Measurements from ENCODE around the gene APBB2. TPM values are rescaled to one million over a fixed set of nuclear protein-coding genes. Genes with fewer than 3 reads are reported as not detected.

Gene APBB2
- total RNA-seq, 1 donor from 2014 or later, result 1.7 TPM

DNA sequence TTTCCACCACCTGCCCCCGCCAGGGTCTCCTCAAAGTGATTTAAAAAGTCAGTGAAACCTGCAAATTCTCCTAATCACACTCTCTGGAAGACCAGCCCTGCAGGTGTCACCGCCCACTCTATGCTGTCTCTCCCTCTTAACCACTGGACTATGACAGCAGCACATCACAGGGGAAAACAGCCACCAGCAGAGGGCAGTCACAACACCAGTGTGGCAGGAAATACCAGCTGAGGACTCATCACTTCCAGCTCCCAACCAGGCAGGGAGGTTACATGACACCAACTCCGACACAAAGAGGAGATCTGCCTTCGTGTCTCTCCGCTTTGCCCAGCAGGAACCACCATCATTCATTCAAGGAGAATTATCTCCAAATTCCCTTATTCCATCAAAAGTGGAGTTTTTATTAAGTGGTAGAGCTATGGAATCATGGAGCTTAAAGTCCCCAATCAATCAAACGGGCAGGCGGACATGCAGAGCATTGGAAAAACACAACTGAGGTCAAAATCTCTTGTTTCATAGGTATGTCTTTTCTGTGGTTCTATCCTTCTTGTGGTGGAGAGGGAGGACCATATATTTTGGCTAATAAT lies 373.3 kb downstream of the APBB2 start:
- Mint-ChIP-seq H3K36me3 (ENCODE audit: low read depth) (no peaks in the 10 kb centered on the region), H3K4me3 (no peak overlapping the region), H3K27ac (no peak overlapping the region), H3K27me3 (peaks cover 10% of the 10 kb centered on the region), H3K4me1 (peaks cover 5% of the 10 kb centered on the region), H3K9me3 (no peaks in the 10 kb centered on the region)
- DNase-seq, result peak; percentile 92
- intact Hi-C loops (cut with micrococcal nuclease), result loop anchor here (1.0 to 10.0 kb wide), 4 partner anchors 56 to 526 kb away; no protein-coding TSS in a partner anchor

DNA sequence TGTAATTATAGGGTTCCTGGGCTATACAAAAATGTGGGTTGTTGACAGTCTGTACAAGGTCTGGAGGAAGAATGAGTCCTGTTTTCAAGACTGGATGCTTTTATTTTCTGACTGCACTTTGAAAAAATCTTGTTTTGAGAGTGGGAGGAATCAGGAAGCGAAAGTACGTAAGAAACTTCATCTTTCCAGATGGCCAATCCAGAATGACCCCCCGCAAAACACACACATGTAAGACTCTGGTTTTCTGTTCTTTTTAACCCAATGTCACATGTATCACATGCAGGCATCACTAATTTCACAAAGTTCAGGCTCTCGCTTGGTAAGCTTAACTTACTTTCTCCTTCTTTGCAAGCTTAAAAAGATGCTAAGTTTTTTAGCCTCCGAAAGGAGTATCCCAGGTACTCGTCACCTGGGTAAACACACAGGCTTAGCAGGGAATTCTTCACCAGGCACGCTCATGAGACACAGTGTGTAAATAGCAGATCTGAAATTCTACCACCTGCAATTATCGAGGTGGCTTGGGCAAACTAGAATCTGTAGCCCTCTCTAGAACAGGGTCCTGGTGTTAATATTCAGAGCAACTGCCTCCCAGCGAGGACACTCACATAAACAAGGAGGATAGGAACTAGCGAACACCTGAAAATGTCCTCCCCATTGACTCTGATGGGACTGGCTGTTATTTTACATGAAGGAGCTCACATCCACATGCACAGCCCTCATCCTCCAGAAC lies 373.9 kb downstream of the APBB2 start:
- H3K4me3 Mint-ChIP-seq, result no peak overlapping the region
- H3K36me3 Mint-ChIP-seq (ENCODE audit: low read depth), result no peaks in the 10 kb centered on the region
- no peak overlapping the region for H3K27ac Mint-ChIP-seq
- peaks cover 5% of the 10 kb centered on the region for H3K4me1 Mint-ChIP-seq
- H3K9me3 Mint-ChIP-seq, result no peaks in the 10 kb centered on the region
- H3K27me3 Mint-ChIP-seq, result peaks cover 8% of the 10 kb centered on the region
- intact Hi-C loops (cut with micrococcal nuclease), result loop anchor here (2.0 to 10.0 kb wide), 3 partner anchors 56 to 526 kb away; no protein-coding TSS in a partner anchor
- no peak for DNase-seq

DNA sequence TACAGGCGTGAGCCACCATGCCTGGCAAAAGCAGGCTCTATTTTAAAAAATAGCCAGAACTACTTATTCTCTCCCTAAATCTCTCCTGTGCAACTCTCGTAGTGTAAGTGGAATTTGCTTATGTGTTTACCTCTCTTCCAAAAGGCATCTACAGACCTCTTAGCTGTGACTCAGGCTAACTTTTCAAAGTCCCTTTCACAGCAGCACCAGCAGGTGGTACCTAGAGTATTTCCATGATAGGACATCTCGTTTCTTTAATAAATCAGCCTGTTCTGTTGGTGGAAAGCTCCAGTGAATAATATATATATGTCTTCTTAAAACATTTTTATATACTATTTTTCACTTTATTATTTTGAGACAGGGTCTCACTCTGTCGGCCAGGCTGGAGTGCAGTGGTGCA lies 375.6 kb downstream of the APBB2 start:
- no peaks in the 10 kb centered on the region for H3K9me3 Mint-ChIP-seq
- H3K4me3 Mint-ChIP-seq, result no peak overlapping the region
- intact Hi-C loops (cut with micrococcal nuclease), result no loop called here
- H3K36me3 Mint-ChIP-seq (ENCODE audit: low read depth), result no peaks in the 10 kb centered on the region
- DNase-seq, result no peak
- H3K27me3 Mint-ChIP-seq, result peaks cover 8% of the 10 kb centered on the region
- H3K27ac Mint-ChIP-seq, result no peak overlapping the region
- peaks cover 5% of the 10 kb centered on the region for H3K4me1 Mint-ChIP-seq

GRCh38 chr4:40837094-40837870 lies 377.1 kb downstream of the APBB2 start:
- H3K4me3 Mint-ChIP-seq, result no peak overlapping the region
- H3K9me3 Mint-ChIP-seq, result no peaks in the 10 kb centered on the region
- H3K36me3 Mint-ChIP-seq (ENCODE audit: low read depth), result no peaks in the 10 kb centered on the region
- H3K27me3 Mint-ChIP-seq, result peaks cover 2% of the 10 kb centered on the region
- DNase-seq, result no peak
- H3K4me1 Mint-ChIP-seq, result peaks cover 5% of the 10 kb centered on the region
- no peak overlapping the region for H3K27ac Mint-ChIP-seq
- intact Hi-C loops (cut with micrococcal nuclease), result no loop called here

GRCh38 chr4:40833212-40833611 lies 381.1 kb downstream of the APBB2 start:
- intact Hi-C loops (cut with micrococcal nuclease), result no loop called here
- H3K4me3 Mint-ChIP-seq, result no peak overlapping the region
- H3K27ac Mint-ChIP-seq, result no peak overlapping the region
- H3K36me3 Mint-ChIP-seq (ENCODE audit: low read depth), result no peaks in the 10 kb centered on the region
- no peaks in the 10 kb centered on the region for H3K4me1 Mint-ChIP-seq
- H3K9me3 Mint-ChIP-seq, result peaks cover 1% of the 10 kb centered on the region
- H3K27me3 Mint-ChIP-seq, result peaks cover 2% of the 10 kb centered on the region
- DNase-seq, result no peak

GRCh38 chr4:40832175-40832574 lies 382.2 kb downstream of the APBB2 start:
- Mint-ChIP-seq H3K27ac (no peak overlapping the region), H3K4me1 (no peaks in the 10 kb centered on the region), H3K9me3 (peaks cover 3% of the 10 kb centered on the region), H3K36me3 (ENCODE audit: low read depth) (no peaks in the 10 kb centered on the region), H3K27me3 (peaks cover 2% of the 10 kb centered on the region), H3K4me3 (no peak overlapping the region)
- no peak for DNase-seq
- intact Hi-C loops (cut with micrococcal nuclease), result no loop called here

DNA sequence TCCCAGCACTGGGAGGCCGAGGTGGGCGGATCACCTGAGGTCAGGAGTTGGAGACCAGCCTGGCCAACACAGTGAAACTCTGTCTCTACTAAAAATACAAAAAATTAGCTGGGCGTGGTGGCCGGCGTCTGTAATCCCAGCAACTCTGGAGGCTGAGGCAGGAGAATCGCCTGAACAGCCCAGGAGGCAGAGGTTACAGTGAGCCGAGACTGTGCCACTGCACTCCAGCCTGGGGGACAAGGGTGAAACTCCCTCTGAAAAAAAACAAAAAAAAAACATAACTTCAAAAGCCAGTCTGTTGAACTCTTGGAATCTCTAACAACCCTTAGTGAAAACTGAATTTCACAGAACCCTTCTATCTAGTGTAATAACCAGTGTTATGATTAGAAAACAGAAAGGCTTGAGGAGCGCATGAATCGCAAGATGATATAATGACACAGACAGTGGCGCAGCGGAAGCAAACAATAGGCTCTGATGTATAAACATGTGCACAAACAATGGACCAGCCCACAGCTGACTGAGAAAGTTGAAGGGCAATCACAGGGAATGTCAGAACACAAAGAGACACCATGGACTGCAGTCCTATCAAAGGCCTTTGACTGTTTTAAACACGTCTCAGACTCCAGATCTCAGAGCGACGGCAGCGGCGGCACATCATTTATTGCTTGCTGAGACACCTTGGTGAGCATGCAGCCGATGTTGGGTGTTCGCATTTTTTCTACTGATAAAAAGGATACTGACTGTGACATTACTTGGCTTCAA lies 383.0 kb downstream of the APBB2 start:
- Mint-ChIP-seq H3K4me1 (no peaks in the 10 kb centered on the region), H3K9me3 (peaks cover 3% of the 10 kb centered on the region), H3K36me3 (ENCODE audit: low read depth) (no peaks in the 10 kb centered on the region), H3K27me3 (peaks cover 2% of the 10 kb centered on the region), H3K4me3 (no peak overlapping the region), H3K27ac (no peak overlapping the region)
- intact Hi-C loops (cut with micrococcal nuclease), result no loop called here
- DNase-seq, result no peak

DNA sequence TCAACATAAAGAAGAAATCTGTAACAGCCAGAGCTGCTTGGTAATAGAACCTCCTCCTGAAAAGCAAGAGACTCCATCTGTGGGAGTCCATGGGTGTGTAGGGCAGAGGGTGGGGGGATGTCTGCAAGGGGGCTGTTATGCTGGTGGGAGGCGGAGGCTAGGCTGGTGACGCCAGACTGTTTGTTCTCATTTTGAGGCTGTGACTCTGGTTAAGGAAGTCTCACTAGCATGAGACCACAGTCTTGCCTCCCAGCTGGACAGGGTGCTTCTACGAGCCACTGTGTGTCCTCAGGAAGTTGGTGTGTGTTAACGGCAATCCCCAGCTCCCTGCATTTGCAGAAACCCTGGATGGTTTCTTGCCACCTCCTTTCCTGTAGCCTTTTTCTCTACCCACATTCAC lies 384.8 kb downstream of the APBB2 start:
- no peak overlapping the region for H3K27ac Mint-ChIP-seq
- intact Hi-C loops (cut with micrococcal nuclease), result no loop called here

DNA sequence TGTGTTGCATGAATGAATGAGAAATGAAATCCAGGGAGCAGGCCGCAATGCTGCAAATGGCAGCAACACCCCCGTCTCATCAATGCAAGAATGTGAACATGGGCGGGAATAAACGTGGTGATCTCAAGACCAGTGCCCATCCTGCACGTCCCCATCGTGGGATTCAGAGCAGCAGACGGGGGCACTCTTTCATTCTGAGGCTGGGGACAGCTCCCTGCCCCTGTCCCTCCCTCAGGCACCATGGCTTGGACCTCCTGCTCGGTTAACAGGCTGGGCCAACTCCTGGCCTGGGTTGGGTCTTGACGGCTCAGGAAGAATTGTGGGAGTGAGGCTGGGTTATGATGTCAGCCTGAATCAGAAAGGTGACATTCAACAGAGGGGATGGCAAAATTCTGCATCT lies 385.7 kb downstream of the APBB2 start:
- H3K9me3 Mint-ChIP-seq, result peaks cover 3% of the 10 kb centered on the region
- H3K36me3 Mint-ChIP-seq (ENCODE audit: low read depth), result no peaks in the 10 kb centered on the region
- H3K27ac Mint-ChIP-seq, result no peak overlapping the region
- H3K4me3 Mint-ChIP-seq, result no peak overlapping the region
- H3K27me3 Mint-ChIP-seq, result peaks cover 2% of the 10 kb centered on the region
- intact Hi-C loops (cut with micrococcal nuclease), result no loop called here
- no peaks in the 10 kb centered on the region for H3K4me1 Mint-ChIP-seq
- DNase-seq, result no peak

More for the DNA sequence above, 384.8 kb downstream of the APBB2 start:
- Mint-ChIP-seq H3K9me3 (peaks cover 3% of the 10 kb centered on the region), H3K27me3 (peaks cover 2% of the 10 kb centered on the region), H3K36me3 (ENCODE audit: low read depth) (no peaks in the 10 kb centered on the region), H3K4me1 (no peaks in the 10 kb centered on the region), H3K4me3 (no peak overlapping the region)
- no peak for DNase-seq

DNA sequence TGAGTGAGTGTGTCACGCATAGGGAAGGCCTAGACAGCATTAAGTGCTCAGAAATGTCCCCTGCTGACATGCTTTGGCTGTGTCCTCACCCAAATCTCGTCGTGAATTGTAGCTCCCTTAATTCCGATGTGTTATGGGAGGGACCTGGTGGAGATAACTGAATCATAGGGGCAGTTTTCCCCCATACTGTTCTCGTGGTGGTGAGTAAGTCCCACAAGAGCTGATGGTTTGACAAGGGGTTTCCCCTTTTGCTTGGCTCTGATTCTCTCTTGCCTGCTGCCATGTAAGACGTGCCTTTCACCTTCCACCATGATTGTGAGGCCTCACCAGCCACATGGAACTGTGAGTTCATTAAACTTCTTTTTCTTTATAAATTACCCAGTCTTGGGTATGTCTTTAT lies 386.6 kb downstream of the APBB2 start:
- Mint-ChIP-seq H3K9me3 (peaks cover 3% of the 10 kb centered on the region), H3K4me1 (no peaks in the 10 kb centered on the region), H3K27me3 (peaks cover 2% of the 10 kb centered on the region), H3K4me3 (no peak overlapping the region), H3K36me3 (ENCODE audit: low read depth) (no peaks in the 10 kb centered on the region), H3K27ac (no peak overlapping the region)
- intact Hi-C loops (cut with micrococcal nuclease), result no loop called here
- no peak for DNase-seq

DNA sequence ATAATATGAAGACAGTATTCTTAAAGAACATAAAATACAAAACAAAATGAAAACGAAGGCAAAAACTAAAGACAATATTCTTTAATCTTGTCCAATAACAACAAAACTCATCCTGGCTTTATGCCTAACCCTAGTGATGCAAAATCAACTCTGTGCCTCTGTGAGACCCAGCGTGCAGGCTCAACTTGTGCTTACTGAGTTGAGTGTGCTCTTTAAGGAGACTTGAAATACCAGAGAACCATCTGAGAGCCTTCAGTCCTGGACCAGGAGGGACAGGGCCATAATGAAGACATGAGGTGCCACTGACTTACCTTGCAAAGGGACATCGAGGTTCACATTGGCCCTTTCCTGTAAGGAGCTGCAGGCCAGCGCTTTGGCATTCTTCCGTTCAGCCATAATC lies 387.5 kb downstream of the APBB2 start:
- Mint-ChIP-seq H3K4me1 (no peaks in the 10 kb centered on the region), H3K36me3 (ENCODE audit: low read depth) (no peaks in the 10 kb centered on the region), H3K27me3 (peaks cover 2% of the 10 kb centered on the region), H3K9me3 (peaks cover 3% of the 10 kb centered on the region), H3K4me3 (no peak overlapping the region), H3K27ac (no peak overlapping the region)
- intact Hi-C loops (cut with micrococcal nuclease), result no loop called here
- no peak for DNase-seq

GRCh38 chr4:40825014-40825838 lies 389.1 kb downstream of the APBB2 start:
- intact Hi-C loops (cut with micrococcal nuclease), result no loop called here
- Mint-ChIP-seq H3K9me3 (peaks cover 3% of the 10 kb centered on the region), H3K27me3 (peaks cover 2% of the 10 kb centered on the region), H3K4me3 (no peak overlapping the region), H3K4me1 (no peaks in the 10 kb centered on the region), H3K27ac (no peak overlapping the region), H3K36me3 (ENCODE audit: low read depth) (no peaks in the 10 kb centered on the region)
- no peak for DNase-seq
